OCI-LY1 (cell line): ENCODE measurements around the gene ADAM8.

Experiments used
- EZH2 ChIP-seq: fragments of 200-600 bp; sonication (generic), shearing (Covaris generic); IDR thresholded peaks from 2 replicates; pipeline ENCODE4 v1.8.0; 2017; ENCODE audit warnings: borderline replicate concordance, mixed run types, mild to moderate bottlenecking, antibody characterized with exemption, low read length, moderate library complexity, mixed read lengths
- TF ChIP-seq, protein P1 (sequence below): fragments of 200-600 bp; sonication (generic), shearing (Covaris generic); IDR thresholded peaks from 2 replicates; pipeline ENCODE4 v1.5.1; 2017; ENCODE audit warnings: mild to moderate bottlenecking, antibody characterized with exemption, low read length, moderate library complexity, mixed read lengths

DNA sequence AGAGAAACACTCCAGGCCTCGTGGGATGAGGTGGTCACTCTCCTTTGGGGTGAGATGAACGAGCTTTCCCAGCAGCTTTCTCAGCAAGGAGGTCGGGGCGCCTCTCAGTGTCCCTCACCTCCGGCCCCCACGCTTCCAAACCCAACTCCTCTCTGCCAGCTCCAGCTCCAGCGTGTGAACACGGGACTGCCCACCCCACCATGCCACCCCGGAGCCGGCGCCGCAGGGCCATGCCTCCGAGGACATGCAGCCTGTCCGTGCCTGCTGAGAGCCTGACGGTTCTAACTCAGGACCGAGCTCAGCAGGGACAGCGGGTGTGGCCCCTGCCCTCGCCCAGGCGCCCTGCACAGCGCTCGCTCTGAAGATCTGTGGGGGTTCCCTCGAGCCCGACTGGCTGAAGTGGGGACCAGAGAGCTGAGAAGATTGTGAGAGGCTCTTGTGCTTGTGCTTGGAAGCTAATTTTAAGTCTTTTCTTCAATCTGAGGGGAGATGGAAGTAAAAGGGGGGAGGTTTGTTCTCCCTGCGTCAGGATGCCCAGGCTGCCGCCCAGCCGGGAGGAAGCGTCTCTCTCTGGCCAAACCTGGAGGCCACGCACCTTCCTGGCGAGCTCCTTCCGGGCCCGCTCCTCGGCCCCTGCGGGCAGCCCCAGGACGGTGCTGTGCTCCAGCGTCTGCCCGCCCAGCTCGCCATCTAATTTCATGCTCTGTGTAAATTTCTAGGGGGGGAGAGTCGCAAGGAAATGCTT lies 5.1 kb upstream of the ADAM8 start:
- TF ChIP-seq, protein P1, sequence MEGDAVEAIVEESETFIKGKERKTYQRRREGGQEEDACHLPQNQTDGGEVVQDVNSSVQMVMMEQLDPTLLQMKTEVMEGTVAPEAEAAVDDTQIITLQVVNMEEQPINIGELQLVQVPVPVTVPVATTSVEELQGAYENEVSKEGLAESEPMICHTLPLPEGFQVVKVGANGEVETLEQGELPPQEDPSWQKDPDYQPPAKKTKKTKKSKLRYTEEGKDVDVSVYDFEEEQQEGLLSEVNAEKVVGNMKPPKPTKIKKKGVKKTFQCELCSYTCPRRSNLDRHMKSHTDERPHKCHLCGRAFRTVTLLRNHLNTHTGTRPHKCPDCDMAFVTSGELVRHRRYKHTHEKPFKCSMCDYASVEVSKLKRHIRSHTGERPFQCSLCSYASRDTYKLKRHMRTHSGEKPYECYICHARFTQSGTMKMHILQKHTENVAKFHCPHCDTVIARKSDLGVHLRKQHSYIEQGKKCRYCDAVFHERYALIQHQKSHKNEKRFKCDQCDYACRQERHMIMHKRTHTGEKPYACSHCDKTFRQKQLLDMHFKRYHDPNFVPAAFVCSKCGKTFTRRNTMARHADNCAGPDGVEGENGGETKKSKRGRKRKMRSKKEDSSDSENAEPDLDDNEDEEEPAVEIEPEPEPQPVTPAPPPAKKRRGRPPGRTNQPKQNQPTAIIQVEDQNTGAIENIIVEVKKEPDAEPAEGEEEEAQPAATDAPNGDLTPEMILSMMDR, result no peak
- TF ChIP-seq EZH2, result no peak
